HG03280 (cell line): ENCODE data around the gene CD47.

Source experiments
- ATAC-seq: cut with Tn5 transposase; IDR thresholded peaks from one replicate; pipeline ENCODE4 v1.9.1; 2021; ENCODE audit warnings: mild to moderate bottlenecking, moderate library complexity; ENCODE audit not compliant: unreplicated experiment

Gene CD47

GRCh38 chr3:108118038-108118768 is 27.4 kb upstream of the CD47 start:
- ATAC-seq, result no peak

- peak; percentile 50 for ATAC-seq
These were observed 26.5 kb upstream of the CD47 start for GRCh38 chr3:108117241-108117775.

GRCh38 chr3:108114423-108115065 is 23.7 kb upstream of the CD47 start:
- ATAC-seq, result no peak

- no peak for ATAC-seq
These were observed 23.1 kb upstream of the CD47 start for GRCh38 chr3:108113975-108114374.

GRCh38 chr3:108110934-108111333 is 20.1 kb upstream of the CD47 start:
- no peak for ATAC-seq

- no peak for ATAC-seq
These were observed 17.6 kb upstream of the CD47 start for GRCh38 chr3:108108416-108108815.

GRCh38 chr3:108106449-108106848 is 15.6 kb upstream of the CD47 start:
- ATAC-seq, result no peak

- no peak for ATAC-seq
These were observed 15.2 kb upstream of the CD47 start for GRCh38 chr3:108106031-108106430.

- ATAC-seq, result no peak
These were observed 13.3 kb upstream of the CD47 start for GRCh38 chr3:108103886-108104797.

GRCh38 chr3:108103040-108103751 is 12.4 kb upstream of the CD47 start:
- ATAC-seq, result no peak

GRCh38 chr3:108102420-108103039 is 11.7 kb upstream of the CD47 start:
- no peak for ATAC-seq

- peak; percentile 93 for ATAC-seq
These were observed 10.3 kb upstream of the CD47 start for GRCh38 chr3:108100906-108101660.

- ATAC-seq, result peak; percentile 19
These were observed 9.0 kb upstream of the CD47 start for GRCh38 chr3:108099679-108100428.

GRCh38 chr3:108099244-108099643 is 8.4 kb upstream of the CD47 start:
- ATAC-seq, result no peak

- no peak for ATAC-seq
These were observed 7.2 kb upstream of the CD47 start for GRCh38 chr3:108098003-108098370.

GRCh38 chr3:108097322-108098002 is 6.6 kb upstream of the CD47 start:
- ATAC-seq, result no peak

GRCh38 chr3:108096532-108097321 is 5.9 kb upstream of the CD47 start:
- no peak for ATAC-seq
